Stimulated activated CD8-positive, alpha-beta memory T cell treated with anti-CD3 and anti-CD28 coated beads, Interleukin-12 subunit alpha, Interleukin-12 subunit beta, amount 100 ng/mL, for 1 hour (primary cell): Measurements from ENCODE around the gene TMEM11.

ENCODE experiments used
- DNase-seq: peaks from one replicate; pipeline ENCODE4 v3.0.0-alpha.2; 2020; ENCODE audit warnings: low read depth

The TMEM11 gene

DNA sequence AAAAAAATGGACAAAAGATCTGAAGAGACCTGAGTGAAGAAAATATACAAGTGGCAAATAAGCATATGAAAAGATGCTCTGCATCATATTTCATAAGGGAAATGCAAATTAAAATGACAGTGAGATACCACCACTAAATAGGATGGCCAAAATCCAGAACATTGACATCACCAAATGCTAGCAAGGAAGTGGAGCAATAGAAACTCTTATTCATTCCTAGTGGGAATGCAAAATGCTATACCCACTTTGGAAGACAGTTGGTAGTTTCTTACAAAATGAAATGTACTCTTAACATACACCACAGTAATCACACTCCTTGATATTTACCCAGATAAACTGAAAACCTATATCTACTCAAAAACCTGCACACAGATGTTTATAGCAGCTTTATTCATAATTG lies 53.6 kb downstream of the TMEM11 start:
- no peak for DNase-seq

DNA sequence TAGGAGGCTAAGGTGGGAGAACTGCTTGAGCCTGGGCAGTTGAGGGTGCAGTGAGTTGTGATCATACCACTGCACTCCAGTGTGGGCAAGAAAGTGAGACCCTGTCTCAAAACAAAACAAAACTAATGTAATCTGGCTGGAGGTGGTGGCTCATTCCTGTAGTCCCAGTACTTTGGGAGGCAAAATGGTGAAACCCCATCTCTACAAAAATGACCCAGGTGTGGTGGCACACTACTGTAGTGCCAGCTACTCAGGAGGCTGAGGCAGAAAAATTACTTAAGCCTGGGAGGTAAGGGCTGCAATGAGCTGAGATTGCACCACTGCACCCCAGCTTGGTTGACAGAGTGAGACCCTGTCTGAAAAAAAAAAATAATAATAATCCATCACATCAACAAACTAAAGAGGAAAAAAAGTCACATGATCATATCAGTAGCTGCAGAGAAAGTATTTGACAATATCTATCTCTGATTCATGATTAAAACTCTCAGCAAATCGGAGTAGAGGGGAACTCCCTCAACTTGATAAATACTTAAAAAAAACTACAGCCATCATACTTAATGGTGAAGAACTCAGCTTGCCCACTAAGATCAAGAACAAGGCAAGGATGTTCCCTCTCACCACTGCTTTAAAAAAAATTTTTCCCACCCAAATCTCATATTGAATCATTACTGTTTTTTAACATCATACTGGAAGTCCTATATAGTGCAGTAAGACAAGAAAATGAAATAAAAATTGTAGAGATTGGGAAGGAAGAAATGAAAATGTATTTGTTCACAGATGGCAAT lies 56.2 kb downstream of the TMEM11 start:
- DNase-seq: no peak

DNA sequence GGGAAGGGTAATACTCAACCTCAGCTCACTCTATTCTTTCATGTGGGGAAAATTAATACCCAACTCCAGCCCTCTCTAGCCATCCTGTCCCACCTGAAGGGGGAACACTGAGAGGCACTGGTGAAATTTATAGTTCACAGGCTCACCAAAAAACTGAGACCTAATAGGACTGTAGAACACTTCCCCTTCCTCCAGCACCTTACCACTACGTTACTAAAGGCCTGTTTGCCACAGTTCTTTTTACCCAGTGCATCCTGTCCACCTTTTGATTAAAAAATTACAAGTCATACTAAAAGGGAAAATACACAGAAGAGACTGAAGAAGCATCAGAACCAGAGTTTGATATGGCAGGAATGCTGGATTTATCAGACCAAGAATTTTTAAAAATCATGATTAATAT lies 61.2 kb downstream of the TMEM11 start:
- DNase-seq: no peak

DNA sequence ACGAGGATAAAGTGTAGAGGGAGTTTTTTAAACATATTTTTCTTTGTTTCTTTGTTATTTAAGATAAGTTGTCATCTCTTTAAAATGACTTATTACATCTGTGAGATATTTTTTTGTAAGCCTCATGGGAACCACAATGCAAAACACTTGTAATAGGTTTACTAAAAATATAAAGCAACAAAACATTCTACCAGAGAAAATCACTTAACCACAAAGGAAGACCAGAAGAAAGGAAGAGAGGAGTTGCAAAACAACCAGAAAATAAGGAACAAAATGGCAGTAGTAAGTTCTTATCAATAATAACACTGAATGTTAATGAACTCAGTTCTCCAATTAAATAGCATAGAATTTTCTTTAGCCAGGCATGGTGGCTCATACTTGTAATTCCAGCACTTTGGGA lies 64.3 kb downstream of the TMEM11 start:
- DNase-seq: no peak
